Measurements from ENCODE around the gene ZNF488. TPM values are rescaled to one million over a fixed set of nuclear protein-coding genes. Genes with fewer than 3 reads are reported as not detected.

ZNF488 gene
- total RNA-seq, 6 experiments from 2014 or later = 0.05 to 0.07 (median 0.07) TPM; not detected in 3

- Mint-ChIP-seq H3K4me1 (ENCODE audit: low read depth) (peaks cover 12% of the 10 kb centered on the region), H3K27ac (no peak overlapping the region), H3K4me3 (no peak overlapping the region), H3K36me3 (ENCODE audit: low read depth) (no peaks in the 10 kb centered on the region), H3K9me3 (no peaks in the 10 kb centered on the region), H3K27me3 (ENCODE audit: insufficient read depth) (peaks cover 7% of the 10 kb centered on the region)
- TF ChIP-seq, protein P1, sequence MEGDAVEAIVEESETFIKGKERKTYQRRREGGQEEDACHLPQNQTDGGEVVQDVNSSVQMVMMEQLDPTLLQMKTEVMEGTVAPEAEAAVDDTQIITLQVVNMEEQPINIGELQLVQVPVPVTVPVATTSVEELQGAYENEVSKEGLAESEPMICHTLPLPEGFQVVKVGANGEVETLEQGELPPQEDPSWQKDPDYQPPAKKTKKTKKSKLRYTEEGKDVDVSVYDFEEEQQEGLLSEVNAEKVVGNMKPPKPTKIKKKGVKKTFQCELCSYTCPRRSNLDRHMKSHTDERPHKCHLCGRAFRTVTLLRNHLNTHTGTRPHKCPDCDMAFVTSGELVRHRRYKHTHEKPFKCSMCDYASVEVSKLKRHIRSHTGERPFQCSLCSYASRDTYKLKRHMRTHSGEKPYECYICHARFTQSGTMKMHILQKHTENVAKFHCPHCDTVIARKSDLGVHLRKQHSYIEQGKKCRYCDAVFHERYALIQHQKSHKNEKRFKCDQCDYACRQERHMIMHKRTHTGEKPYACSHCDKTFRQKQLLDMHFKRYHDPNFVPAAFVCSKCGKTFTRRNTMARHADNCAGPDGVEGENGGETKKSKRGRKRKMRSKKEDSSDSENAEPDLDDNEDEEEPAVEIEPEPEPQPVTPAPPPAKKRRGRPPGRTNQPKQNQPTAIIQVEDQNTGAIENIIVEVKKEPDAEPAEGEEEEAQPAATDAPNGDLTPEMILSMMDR (IDR thresholded peaks at IDR 0.05) = no peak
- no peak for DNase-seq
These were observed 28.2 kb upstream of the ZNF488 start for GRCh38 chr10:47412177-47412730.

- H3K4me3 Mint-ChIP-seq = no peak overlapping the region
- no peak for DNase-seq
- no peak overlapping the region for H3K27ac Mint-ChIP-seq
- no peaks in the 10 kb centered on the region for H3K9me3 Mint-ChIP-seq
- peaks cover 13% of the 10 kb centered on the region for H3K4me1 Mint-ChIP-seq (ENCODE audit: low read depth)
- H3K36me3 Mint-ChIP-seq (ENCODE audit: low read depth) = no peaks in the 10 kb centered on the region
- TF ChIP-seq, protein P1 (IDR thresholded peaks at IDR 0.05) = no peak
- H3K27me3 Mint-ChIP-seq (ENCODE audit: insufficient read depth) = peaks cover 7% of the 10 kb centered on the region
These were observed 26.8 kb upstream of the ZNF488 start for GRCh38 chr10:47410862-47411261.

GRCh38 chr10:47410271-47410670 is 26.2 kb upstream of the ZNF488 start:
- no peaks in the 10 kb centered on the region for H3K9me3 Mint-ChIP-seq
- TF ChIP-seq, protein P1 (IDR thresholded peaks at IDR 0.05) = no peak
- H3K4me1 Mint-ChIP-seq (ENCODE audit: low read depth) = peaks cover 18% of the 10 kb centered on the region
- no peak overlapping the region for H3K4me3 Mint-ChIP-seq
- peaks cover 7% of the 10 kb centered on the region for H3K27me3 Mint-ChIP-seq (ENCODE audit: insufficient read depth)
- H3K27ac Mint-ChIP-seq = no peak overlapping the region
- no peak for DNase-seq
- H3K36me3 Mint-ChIP-seq (ENCODE audit: low read depth) = no peaks in the 10 kb centered on the region

- peaks cover 20% of the 10 kb centered on the region for H3K4me1 Mint-ChIP-seq (ENCODE audit: low read depth)
- TF ChIP-seq, protein P1 (IDR thresholded peaks at IDR 0.05) = no peak
- H3K27me3 Mint-ChIP-seq (ENCODE audit: insufficient read depth) = peaks cover 5% of the 10 kb centered on the region
- H3K9me3 Mint-ChIP-seq = no peaks in the 10 kb centered on the region
- DNase-seq = no peak
- no peak overlapping the region for H3K4me3 Mint-ChIP-seq
- no peak overlapping the region for H3K27ac Mint-ChIP-seq
- H3K36me3 Mint-ChIP-seq (ENCODE audit: low read depth) = no peaks in the 10 kb centered on the region
These were observed 25.8 kb upstream of the ZNF488 start for GRCh38 chr10:47409866-47410256.

DNA sequence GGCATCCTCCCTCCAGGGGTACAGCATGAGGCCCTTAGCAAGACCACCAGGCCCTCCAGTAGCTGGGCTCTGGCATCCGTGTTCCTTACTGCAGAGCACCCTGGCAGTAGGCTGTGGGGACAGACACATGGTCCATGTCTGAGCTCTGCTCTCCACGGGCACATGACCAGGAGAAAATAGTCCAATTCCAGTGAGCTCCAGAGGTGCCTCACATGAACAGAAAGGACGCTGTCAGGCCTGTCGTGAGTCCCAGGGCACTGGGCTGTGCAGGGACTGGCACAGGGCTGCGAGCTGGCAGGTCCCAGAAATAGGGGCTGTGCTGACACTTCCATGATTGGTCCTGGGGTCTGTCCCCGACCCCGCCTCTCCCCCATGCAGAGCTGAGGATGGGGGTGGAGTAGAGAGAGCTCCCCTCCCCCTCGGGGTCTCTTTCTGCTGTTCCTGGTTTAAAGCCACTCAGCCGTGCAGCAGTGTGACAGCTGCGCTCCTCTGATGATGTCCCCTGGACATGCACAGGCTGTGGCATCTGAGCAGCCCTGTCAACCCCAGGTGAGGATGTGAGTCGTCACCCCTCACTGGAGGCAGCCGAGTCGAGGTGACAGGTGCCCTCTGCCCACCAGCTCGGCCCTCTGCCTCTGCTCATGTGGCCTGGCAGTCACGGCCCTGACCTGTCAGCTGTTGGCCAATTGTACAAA is 25.2 kb upstream of the ZNF488 start:
- peaks cover under 1% of the 10 kb centered on the region for H3K27me3 Mint-ChIP-seq (ENCODE audit: insufficient read depth)
- H3K9me3 Mint-ChIP-seq = no peaks in the 10 kb centered on the region
- no peaks in the 10 kb centered on the region for H3K36me3 Mint-ChIP-seq (ENCODE audit: low read depth)
- no peak for DNase-seq
- H3K4me3 Mint-ChIP-seq = no peak overlapping the region
- TF ChIP-seq, protein P1 (IDR thresholded peaks at IDR 0.05) = no peak
- H3K27ac Mint-ChIP-seq = no peak overlapping the region
- peaks cover 25% of the 10 kb centered on the region for H3K4me1 Mint-ChIP-seq (ENCODE audit: low read depth)
